OCI-LY7 (cell line): ENCODE data around the gene GRID1.

Experiments used
- EZH2phosphoT487 ChIP-seq: fragments of 200-600 bp; sonication (generic); IDR thresholded peaks from 2 replicates; pipeline ENCODE4 v1.6.1; 2018; ENCODE audit warnings: low read depth, borderline replicate concordance, mild to moderate bottlenecking, mixed run types, antibody characterized with exemption, low read length, moderate library complexity, mixed read lengths
- TF ChIP-seq, protein P1 (sequence below): fragments of 200-600 bp; sonication (generic); conservative IDR thresholded peaks from 2 replicates; pipeline ENCODE4 v1.5.1; 2014; ENCODE audit warnings: mild to moderate bottlenecking, antibody characterized with exemption, low read length, moderate library complexity, mixed read lengths

DNA sequence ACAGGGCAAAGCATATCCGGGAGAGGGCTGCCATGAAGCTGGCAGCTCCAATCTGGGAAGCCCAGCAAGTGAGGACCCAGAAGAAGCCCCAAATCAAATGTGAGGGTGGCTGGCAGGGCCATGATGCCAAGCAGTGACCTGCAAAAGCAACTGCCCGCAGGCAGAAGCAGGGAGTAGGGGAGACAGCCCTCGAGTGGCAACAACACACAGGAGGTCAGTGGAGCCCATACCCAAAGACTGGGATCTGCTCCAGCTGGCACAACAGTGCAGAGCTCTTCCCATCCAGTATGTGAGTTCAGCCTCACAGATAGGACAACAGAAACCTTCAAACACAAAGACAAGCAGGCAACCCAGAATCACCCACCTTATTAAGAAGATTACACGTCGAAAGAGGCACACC, 45.0 kb downstream of the GRID1 start:
- TF ChIP-seq, protein P1, sequence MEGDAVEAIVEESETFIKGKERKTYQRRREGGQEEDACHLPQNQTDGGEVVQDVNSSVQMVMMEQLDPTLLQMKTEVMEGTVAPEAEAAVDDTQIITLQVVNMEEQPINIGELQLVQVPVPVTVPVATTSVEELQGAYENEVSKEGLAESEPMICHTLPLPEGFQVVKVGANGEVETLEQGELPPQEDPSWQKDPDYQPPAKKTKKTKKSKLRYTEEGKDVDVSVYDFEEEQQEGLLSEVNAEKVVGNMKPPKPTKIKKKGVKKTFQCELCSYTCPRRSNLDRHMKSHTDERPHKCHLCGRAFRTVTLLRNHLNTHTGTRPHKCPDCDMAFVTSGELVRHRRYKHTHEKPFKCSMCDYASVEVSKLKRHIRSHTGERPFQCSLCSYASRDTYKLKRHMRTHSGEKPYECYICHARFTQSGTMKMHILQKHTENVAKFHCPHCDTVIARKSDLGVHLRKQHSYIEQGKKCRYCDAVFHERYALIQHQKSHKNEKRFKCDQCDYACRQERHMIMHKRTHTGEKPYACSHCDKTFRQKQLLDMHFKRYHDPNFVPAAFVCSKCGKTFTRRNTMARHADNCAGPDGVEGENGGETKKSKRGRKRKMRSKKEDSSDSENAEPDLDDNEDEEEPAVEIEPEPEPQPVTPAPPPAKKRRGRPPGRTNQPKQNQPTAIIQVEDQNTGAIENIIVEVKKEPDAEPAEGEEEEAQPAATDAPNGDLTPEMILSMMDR = no peak
- TF ChIP-seq EZH2phosphoT487 = no peak
